OCI-LY1 (cell line): ENCODE results near the gene SYT6.

Experiments used
- EZH2 ChIP-seq: fragments of 200-600 bp; sonication (generic), shearing (Covaris generic); IDR thresholded peaks from 2 replicates; pipeline ENCODE4 v1.8.0; 2017; ENCODE audit warnings: borderline replicate concordance, mixed run types, mild to moderate bottlenecking, antibody characterized with exemption, low read length, moderate library complexity, mixed read lengths
- TF ChIP-seq, protein P1 (sequence below): fragments of 200-600 bp; sonication (generic), shearing (Covaris generic); IDR thresholded peaks from 2 replicates; pipeline ENCODE4 v1.5.1; 2017; ENCODE audit warnings: mild to moderate bottlenecking, antibody characterized with exemption, low read length, moderate library complexity, mixed read lengths

DNA sequence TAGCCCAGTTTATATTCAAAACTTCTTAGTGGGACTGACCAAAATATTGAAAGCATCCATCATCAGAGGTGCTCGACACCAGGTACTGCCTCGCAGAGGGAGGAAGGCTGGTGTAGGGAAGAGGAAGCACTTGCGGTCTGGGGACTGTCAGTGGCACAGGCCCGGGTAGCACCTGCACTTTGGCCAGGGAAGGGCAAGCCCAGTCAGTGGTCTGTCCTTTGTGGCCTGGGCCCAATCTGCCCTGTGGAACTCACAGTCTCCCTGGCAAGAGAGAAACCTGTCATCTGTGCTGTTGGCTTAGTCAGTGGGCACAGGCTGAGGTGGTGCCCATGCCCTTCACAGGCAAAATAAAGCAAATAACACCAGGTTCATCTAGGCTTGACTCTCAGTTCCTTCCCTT is 77.4 kb downstream of the SYT6 start:
- TF ChIP-seq, protein P1, sequence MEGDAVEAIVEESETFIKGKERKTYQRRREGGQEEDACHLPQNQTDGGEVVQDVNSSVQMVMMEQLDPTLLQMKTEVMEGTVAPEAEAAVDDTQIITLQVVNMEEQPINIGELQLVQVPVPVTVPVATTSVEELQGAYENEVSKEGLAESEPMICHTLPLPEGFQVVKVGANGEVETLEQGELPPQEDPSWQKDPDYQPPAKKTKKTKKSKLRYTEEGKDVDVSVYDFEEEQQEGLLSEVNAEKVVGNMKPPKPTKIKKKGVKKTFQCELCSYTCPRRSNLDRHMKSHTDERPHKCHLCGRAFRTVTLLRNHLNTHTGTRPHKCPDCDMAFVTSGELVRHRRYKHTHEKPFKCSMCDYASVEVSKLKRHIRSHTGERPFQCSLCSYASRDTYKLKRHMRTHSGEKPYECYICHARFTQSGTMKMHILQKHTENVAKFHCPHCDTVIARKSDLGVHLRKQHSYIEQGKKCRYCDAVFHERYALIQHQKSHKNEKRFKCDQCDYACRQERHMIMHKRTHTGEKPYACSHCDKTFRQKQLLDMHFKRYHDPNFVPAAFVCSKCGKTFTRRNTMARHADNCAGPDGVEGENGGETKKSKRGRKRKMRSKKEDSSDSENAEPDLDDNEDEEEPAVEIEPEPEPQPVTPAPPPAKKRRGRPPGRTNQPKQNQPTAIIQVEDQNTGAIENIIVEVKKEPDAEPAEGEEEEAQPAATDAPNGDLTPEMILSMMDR = no peak
- no peak for TF ChIP-seq EZH2
